HepG2 (cell line): ENCODE measurements around the gene SIK2. TPM values are rescaled to one million over a fixed set of nuclear protein-coding genes. Genes with fewer than 3 reads are reported as not detected.

Source experiments
- ATRX ChIP-seq: sonication (generic); formaldehyde crosslinking; IDR thresholded peaks from 2 replicates; pipeline ENCODE4 v1.4.0; 2020; ENCODE audit warnings: missing genetic modification reagents, borderline replicate concordance
- PTBP1 ChIP-seq: fragments of 200-400 bp; formaldehyde crosslinking; IDR thresholded peaks from 2 replicates; pipeline ENCODE4 v1.6.1; 2018; ENCODE audit warnings: low read length, low read depth; ENCODE audit not compliant: poor library complexity, severe bottlenecking
- RBM22 ChIP-seq: fragments of 200-400 bp; formaldehyde crosslinking; optimal IDR thresholded peaks from 2 replicates; pipeline ENCODE3; 2017; ENCODE audit warnings: mild to moderate bottlenecking, low read length, moderate library complexity
- ZXDC ChIP-seq: sonication (generic); formaldehyde crosslinking; IDR thresholded peaks from 2 replicates; pipeline ENCODE4 v1.5.0; 2020; ENCODE audit warnings: mild to moderate bottlenecking, missing genetic modification reagents
- polyA plus RNA-seq, 8 experiments: library from polyadenylated mRNA; depleted of rRNA in 3 of 8; stranded (reverse) in 7 of 8; unstranded in 1 of 8; fragments of >200 nt; fragmentation: Illumina TruSeq in 4 of 8; extraction: Trizol in 4 of 8; gene quantifications; 2 replicates each; pipeline versions ENCODE4 v1.2.1 to v1.2.3, GENCODE V29; 2011 to 2016; ENCODE audit warnings: low read depth in 4 of 8, missing spikeins in 1 of 8, mixed read lengths in 1 of 8; ENCODE audit not compliant: insufficient read depth in 1 of 8
- total RNA-seq, 5 experiments: library from RNA; depleted of rRNA; stranded (reverse); fragments of >200 nt; fragmentation: Illumina TruSeq; extraction: Trizol; gene quantifications; 2 replicates each; pipeline ENCODE4 v1.2.3, GENCODE V29; 2016; ENCODE audit warnings: low read depth in 1 of 5
- TF ChIP-seq, protein P1 (sequence below): sonication (generic); formaldehyde crosslinking; IDR thresholded peaks from 2 replicates; pipeline ENCODE4 v1.4.0; 2020; ENCODE audit warnings: missing genetic modification reagents
- TF ChIP-seq, protein P2 (sequence below): sonication (generic); formaldehyde crosslinking; IDR thresholded peaks from 2 replicates; pipeline ENCODE4 v1.8.0; 2022; ENCODE audit warnings: mild to moderate bottlenecking, missing genetic modification reagents; ENCODE audit not compliant: insufficient replicate concordance
- TF ChIP-seq, protein P3 (sequence below): sonication (generic); formaldehyde crosslinking; IDR thresholded peaks from 2 replicates; pipeline ENCODE4 v1.5.0; 2020; ENCODE audit warnings: missing genetic modification reagents

SIK2 gene
- total and polyA plus RNA-seq, 2 of the 13 experiments (the other 11 are each of a cell fraction or from before 2014, with no cell fraction given): 8.1 to 15.4 TPM

- TF ChIP-seq, protein P1, sequence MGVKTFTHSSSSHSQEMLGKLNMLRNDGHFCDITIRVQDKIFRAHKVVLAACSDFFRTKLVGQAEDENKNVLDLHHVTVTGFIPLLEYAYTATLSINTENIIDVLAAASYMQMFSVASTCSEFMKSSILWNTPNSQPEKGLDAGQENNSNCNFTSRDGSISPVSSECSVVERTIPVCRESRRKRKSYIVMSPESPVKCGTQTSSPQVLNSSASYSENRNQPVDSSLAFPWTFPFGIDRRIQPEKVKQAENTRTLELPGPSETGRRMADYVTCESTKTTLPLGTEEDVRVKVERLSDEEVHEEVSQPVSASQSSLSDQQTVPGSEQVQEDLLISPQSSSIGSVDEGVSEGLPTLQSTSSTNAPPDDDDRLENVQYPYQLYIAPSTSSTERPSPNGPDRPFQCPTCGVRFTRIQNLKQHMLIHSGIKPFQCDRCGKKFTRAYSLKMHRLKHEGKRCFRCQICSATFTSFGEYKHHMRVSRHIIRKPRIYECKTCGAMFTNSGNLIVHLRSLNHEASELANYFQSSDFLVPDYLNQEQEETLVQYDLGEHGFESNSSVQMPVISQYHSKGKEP (CRISPR knock-in tag): no peak
- TF ChIP-seq ATRX: no peak
- no peak for TF ChIP-seq PTBP1
- TF ChIP-seq, protein P2, sequence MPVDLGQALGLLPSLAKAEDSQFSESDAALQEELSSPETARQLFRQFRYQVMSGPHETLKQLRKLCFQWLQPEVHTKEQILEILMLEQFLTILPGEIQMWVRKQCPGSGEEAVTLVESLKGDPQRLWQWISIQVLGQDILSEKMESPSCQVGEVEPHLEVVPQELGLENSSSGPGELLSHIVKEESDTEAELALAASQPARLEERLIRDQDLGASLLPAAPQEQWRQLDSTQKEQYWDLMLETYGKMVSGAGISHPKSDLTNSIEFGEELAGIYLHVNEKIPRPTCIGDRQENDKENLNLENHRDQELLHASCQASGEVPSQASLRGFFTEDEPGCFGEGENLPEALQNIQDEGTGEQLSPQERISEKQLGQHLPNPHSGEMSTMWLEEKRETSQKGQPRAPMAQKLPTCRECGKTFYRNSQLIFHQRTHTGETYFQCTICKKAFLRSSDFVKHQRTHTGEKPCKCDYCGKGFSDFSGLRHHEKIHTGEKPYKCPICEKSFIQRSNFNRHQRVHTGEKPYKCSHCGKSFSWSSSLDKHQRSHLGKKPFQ (CRISPR knock-in tag): no peak
- no peak for TF ChIP-seq ZXDC (CRISPR knock-in tag)
- TF ChIP-seq, protein P3, sequence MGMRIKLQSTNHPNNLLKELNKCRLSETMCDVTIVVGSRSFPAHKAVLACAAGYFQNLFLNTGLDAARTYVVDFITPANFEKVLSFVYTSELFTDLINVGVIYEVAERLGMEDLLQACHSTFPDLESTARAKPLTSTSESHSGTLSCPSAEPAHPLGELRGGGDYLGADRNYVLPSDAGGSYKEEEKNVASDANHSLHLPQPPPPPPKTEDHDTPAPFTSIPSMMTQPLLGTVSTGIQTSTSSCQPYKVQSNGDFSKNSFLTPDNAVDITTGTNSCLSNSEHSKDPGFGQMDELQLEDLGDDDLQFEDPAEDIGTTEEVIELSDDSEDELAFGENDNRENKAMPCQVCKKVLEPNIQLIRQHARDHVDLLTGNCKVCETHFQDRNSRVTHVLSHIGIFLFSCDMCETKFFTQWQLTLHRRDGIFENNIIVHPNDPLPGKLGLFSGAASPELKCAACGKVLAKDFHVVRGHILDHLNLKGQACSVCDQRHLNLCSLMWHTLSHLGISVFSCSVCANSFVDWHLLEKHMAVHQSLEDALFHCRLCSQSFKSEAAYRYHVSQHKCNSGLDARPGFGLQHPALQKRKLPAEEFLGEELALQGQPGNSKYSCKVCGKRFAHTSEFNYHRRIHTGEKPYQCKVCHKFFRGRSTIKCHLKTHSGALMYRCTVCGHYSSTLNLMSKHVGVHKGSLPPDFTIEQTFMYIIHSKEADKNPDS: no peak
- no peak for TF ChIP-seq RBM22
- TF ChIP-seq, all 625 proteins: peak for 0
Measured at GRCh38 chr11:111718859-111719258, 116.6 kb downstream of the SIK2 start (continued).
